Endometrial microvascular endothelial cells (primary cell): Measurements from ENCODE around the gene BCL11B. TPM values are rescaled to one million over a fixed set of nuclear protein-coding genes. Genes with fewer than 3 reads are reported as not detected.

Experiments used
- in situ Hi-C: cut with HindIII; loops from 2 replicates; pipeline ENCODE4 v1.10.0; 2017; ENCODE audit warnings: low sequenced_read_pairs, low pct_unique_long_range_greater_than_20kb; ENCODE audit errors: inconsistent ontology term
- total RNA-seq: library from RNA; depleted of rRNA; stranded (reverse); fragments of >200 nt; gene quantifications from one replicate; pipeline ENCODE4 v1.2.3, GENCODE V29; 2015; ENCODE audit errors: inconsistent ontology term

Gene BCL11B
- total RNA-seq = not detected

GRCh38 chr14:99271951-99272631 lies at the start of gene BCL11B:
TSS of gene BCL11B (minus strand) at chr14:99272197. CDS start at chr14:99271218, 979 bp downstream.
- in situ Hi-C loops = no loop called here

DNA sequence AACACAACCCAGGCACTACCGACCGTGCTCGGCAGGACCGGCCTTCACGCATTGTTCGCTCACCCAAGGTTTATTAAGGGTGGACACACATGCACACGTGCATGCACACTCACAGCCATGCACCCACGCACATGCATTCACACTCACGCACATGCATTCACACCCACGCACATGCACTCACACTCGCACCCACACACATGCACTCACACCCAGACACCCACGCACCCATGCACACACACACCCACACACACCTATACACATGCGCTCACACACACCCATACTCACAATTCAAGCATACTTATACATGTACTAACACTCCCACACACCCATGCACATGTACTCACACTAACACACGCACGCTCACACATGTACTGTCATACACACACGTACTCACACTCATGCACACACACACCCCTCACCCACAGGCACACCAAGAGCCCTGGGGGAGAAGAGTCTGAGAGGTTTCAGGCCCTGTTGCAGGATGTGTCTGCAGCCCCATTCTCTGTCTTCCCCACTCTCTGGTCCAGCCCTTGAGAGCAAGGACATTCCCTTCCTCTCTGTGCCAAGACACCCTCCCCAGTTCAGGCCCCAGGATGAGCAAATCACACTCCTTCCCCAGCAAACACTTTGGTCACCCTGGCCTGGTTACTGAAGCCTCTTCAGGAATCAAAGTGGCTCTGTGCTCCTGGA lies 49.4 kb upstream of the BCL11B start:
- in situ Hi-C loops = no loop called here

DNA sequence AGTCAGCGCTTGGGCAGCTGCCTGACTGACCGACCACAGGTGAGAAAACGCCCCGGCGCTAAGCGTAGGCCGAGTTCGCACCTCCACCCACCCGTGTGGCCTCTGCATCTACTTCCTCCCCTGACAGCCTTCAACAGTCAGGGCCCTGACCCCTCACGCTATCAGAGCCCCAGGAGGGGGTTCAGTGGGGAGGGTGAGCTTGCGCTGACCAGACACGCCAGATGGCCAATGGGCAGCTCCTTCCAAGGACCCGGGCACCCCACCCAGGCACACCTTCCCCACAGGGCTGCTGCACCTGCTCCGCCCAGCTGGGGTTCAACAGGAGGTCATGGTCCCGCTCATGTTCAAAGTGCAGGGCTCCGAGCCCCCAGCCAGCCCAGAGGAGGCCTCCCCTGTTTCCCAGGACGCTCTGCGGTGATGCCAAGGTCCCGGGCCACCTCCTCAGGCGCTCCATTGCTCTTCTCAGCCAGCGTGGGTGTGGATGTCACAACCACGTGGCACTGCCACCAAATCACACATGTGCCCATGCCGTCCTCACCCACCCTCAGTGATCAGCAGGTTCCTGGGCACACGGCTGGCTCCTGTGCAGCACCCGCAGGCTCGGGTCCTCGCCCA lies 48.7 kb upstream of the BCL11B start:
- in situ Hi-C loops = no loop called here

GRCh38 chr14:99320105-99320572 lies 48.1 kb upstream of the BCL11B start:
- in situ Hi-C loops = no loop called here

- in situ Hi-C loops = no loop called here
These were observed 46.9 kb upstream of the BCL11B start for GRCh38 chr14:99318959-99319295.

GRCh38 chr14:99318091-99318958 lies 46.3 kb upstream of the BCL11B start:
- in situ Hi-C loops = no loop called here

DNA sequence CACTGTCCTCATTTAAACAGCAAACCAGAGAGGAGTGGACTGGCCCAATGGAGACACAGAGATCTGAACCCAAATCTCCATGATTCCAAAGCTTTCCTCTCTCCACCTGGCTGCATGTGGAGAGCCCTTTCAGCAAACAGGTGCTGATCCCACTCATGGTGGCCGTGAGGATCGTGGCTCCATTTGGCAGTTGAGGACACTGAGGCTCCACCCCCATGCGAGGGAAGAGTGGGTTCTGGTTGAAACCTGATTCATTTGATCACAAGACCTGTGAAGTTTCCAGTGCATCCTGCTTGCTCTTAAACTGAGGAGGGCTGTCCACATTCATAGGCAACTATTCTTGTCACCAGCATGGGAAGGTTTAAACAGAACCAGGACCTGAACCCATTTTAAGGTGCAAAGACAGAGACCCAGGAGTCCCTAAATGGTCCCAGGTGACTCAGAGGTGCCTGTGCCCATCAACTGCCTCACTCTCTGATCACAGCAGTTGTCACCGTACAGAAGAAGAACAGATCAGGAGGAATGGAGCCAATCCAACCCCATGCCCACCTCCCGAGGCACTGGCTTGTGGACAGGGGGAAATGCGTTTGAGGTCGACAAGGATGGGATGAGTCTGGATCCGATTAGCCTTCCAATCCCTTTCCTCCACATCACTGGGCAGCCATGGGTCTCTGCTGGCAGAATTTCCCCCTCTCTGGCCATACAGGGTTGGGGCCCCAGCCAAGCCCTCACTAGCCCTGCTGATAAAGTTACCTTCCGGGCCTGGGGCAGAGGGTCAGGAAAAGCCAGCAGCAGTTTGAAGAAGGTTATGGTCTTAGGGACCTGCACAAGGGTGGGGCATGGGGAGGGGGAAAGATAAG lies 45.5 kb upstream of the BCL11B start:
- in situ Hi-C loops = no loop called here

GRCh38 chr14:99316281-99317163 lies 44.5 kb upstream of the BCL11B start:
- in situ Hi-C loops = no loop called here

GRCh38 chr14:99315197-99315596 lies 43.2 kb upstream of the BCL11B start:
- in situ Hi-C loops = no loop called here

DNA sequence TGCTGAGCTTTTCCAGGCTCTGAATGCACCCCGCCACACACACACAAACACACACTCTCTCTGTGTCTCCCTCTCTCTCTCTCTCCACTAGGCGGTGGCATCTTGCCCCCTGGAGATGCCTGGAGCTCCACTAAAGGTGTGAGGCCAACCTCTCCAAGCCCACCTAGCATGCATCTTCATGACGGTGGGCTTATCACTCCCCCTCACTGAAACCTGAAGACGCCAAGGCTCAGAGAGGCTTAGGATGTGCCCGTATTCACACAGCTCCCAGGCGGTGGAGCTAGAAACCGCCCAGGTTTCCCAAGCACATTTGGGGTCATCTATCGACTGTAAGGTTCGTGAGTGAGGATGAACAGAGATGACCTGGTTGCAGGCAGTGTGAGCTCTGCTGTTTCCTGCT lies 42.6 kb upstream of the BCL11B start:
- in situ Hi-C loops = no loop called here

DNA sequence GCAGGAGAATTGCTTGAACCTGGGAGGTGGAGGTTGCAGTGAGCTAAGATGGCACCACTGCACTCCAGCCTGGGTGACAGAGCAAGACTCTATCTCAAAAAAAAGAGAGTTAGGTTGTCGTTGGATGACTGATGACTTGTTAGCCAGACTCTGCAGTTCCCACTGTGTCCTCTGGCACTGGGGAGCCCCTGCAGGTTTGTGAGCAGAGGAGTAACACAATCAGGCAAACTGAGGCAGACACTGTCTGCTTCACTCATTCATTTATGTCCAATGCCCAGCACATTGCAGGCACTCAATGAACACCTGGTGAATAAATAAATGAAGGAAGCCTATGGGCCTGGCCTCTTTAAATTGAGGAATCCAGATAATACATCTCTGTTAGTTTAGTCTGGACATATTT lies 41.2 kb upstream of the BCL11B start:
- in situ Hi-C loops = no loop called here

GRCh38 chr14:99312106-99312505 lies 40.1 kb upstream of the BCL11B start:
- in situ Hi-C loops = no loop called here

DNA sequence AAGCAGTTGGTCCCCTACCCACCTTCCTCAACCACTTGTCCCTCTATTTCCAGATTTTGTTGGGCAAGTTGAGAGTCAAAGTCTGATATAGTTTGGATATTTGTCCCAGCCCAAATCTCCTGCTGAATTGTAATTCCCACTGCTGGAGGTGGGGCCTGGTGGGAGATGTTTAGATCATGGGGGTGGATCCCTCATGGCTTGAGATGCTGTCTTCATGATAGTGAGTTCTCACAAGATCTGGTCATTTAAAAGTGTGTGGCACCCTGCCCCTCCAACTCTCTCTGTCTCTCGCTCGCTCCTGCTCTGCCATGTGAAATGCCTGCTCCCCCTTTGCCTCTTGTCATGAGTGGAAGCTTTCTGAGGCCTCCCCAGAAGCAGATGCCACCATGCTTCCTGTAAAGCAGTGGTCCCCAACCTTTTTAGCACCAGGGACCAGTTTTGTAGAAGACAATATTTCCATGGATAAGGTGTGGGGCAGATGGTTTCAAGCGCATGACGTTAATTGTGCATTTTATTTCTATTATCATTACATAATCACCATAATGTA lies 37.3 kb upstream of the BCL11B start:
- in situ Hi-C loops = no loop called here

DNA sequence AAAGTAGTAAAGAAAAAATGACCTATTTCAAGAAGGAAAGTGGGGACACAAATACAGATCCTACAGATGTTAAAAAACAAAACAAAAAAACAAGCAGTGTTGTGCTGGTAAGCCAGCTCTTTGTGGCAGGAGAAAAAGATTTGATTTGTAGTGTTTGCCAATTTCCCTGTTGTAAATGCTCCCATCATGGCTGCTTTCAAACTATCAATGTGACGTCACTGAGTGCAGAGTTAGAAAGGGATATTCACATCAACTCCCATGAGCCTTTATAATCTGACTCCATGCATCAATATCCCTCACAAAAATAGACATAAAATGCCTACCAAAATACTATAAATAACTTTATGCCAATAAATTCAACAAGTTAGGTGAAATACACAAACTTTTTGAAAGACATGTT lies 32.2 kb upstream of the BCL11B start:
- in situ Hi-C loops = no loop called here

GRCh38 chr14:99300190-99300589 lies 28.2 kb upstream of the BCL11B start:
- in situ Hi-C loops = no loop called here

DNA sequence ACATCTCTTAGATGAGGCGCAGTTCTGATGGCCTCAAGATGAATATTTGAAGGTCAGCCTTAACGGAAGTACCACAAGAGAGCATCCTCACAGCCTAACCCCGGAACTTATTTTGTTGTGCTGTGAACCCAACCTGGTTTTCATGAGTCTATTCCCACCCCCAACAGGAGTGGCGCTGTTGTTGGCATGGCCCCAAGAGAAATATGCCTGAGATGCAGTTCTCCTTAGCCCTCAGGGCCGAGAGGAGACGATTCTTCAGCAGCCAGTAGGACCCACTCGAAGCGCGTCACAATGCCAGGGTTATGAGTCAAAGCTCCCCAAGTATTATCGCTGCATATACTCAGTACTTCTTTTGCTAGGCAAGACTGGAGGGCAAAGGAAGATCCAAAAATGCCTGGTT lies 24.5 kb upstream of the BCL11B start:
- in situ Hi-C loops = no loop called here
